Neural crest cell (in vitro differentiated cells): ENCODE data around the gene UTP4. TPM values are rescaled to one million over a fixed set of nuclear protein-coding genes. Genes with fewer than 3 reads are reported as not detected.

Source experiments
- DNase-seq: peaks from one replicate; pipeline ENCODE4 v3.0.0; 2021; ENCODE audit warnings: low read depth, mixed read lengths, low spot score
- H3K27ac Mint-ChIP-seq: one replicate; pipeline ENCODE4 v1.8.0; 2021; ENCODE audit warnings: mild to moderate bottlenecking, mixed read lengths; ENCODE audit not compliant: unreplicated experiment
- H3K27me3 Mint-ChIP-seq: 2 replicates; pipeline ENCODE4 v1.8.0; 2021; ENCODE audit warnings: low read depth, mild to moderate bottlenecking, mixed read lengths
- H3K36me3 Mint-ChIP-seq: 2 replicates; pipeline ENCODE4 v1.8.0; 2021; ENCODE audit warnings: low read depth, mild to moderate bottlenecking, mixed read lengths
- H3K4me1 Mint-ChIP-seq: 2 replicates; pipeline ENCODE4 v1.8.0; 2021; ENCODE audit warnings: mixed read lengths
- H3K4me3 Mint-ChIP-seq: one replicate; pipeline ENCODE4 v1.8.0; 2021; ENCODE audit warnings: mild to moderate bottlenecking, mixed read lengths
- H3K9me3 Mint-ChIP-seq: 2 replicates; pipeline ENCODE4 v1.8.0; 2021; ENCODE audit warnings: mixed read lengths
- total RNA-seq: library from RNA; stranded (reverse); gene quantifications from 2 replicates; pipeline ENCODE4 v1.2.1, GENCODE V29; 2021
- TF ChIP-seq, protein P1 (sequence below): fragments of 200-600 bp; sonication (generic); conservative IDR thresholded peaks from 2 replicates; pipeline ENCODE4 v1.5.0; 2021; ENCODE audit warnings: antibody characterized with exemption, mild to moderate bottlenecking

Gene UTP4
- total RNA-seq, 1 donor from 2014 or later = 78.5 TPM

DNA sequence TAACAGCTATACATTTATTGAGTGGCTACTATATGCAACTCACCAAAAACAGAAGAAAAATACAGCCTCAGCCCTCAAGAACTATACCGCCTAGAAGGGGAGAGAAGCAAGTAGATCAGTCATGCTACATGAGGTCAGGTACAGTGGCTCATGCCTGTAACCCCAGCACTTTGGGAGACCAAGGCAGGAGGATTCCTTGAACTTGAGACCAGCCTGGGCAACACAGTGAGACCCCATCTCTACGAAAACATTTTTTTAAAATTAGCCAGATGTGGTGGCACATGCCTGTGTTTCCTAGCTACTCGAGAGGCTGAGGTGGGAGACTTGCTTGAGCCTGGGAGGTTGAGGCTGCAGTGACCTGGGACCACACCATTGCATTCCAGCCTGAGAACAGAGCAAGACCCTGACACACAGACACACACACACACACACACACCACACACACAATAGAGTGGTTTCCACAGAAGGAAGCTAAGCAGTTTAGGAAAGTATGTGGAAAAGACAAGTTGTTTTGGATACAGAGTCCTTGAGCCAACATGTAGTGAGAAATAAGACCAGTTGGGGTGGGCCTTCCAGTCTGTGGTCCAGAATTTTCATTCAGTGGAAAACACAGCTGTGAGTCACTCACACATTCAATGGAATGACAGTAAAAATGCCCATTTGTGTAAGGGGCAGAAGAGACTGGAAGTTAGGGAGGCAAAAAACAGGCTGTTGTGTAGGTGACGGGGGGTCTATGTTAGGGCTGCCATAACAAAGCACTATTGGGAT is 43.8 kb downstream of the UTP4 start:
- no peak overlapping the region for H3K4me3 Mint-ChIP-seq

DNA sequence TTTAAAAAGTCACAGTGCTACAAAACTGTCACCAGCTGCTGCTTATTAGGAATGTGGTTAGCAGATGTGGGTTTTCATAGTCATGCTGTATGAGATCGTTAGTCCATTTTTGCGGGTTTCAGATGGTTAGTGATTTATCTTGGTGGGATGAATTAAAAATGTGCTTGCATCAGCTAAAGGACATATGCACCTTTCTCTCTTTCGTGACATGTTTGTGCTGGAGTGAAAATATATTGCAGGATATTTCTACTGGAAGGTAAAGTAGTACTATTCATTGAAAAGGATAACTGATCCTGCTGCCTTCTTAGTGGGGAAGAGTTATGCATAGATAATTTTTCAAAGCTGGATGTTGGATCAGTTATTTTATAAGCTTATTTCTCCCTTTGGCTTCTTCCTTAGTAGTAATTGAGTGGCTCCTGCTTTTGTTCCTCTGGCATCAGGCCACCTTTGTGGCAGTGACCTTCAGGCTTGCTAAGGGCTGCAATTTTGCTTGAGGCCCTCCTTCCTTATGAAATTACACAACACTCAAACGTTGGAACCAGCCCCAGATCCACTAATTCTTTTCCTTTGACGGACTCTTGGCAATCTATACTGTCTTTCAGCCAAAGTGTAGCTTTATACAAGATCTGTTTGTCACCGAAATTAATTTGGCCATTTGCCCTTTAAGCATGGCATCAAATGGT is 47.0 kb downstream of the UTP4 start:
- Mint-ChIP-seq H3K9me3 (no peaks in the 10 kb centered on the region), H3K36me3 (peaks cover 2% of the 10 kb centered on the region), H3K27me3 (no peaks in the 10 kb centered on the region), H3K4me3 (no peak overlapping the region), H3K4me1 (peaks cover 7% of the 10 kb centered on the region), H3K27ac (no peak overlapping the region)
- TF ChIP-seq, protein P1, sequence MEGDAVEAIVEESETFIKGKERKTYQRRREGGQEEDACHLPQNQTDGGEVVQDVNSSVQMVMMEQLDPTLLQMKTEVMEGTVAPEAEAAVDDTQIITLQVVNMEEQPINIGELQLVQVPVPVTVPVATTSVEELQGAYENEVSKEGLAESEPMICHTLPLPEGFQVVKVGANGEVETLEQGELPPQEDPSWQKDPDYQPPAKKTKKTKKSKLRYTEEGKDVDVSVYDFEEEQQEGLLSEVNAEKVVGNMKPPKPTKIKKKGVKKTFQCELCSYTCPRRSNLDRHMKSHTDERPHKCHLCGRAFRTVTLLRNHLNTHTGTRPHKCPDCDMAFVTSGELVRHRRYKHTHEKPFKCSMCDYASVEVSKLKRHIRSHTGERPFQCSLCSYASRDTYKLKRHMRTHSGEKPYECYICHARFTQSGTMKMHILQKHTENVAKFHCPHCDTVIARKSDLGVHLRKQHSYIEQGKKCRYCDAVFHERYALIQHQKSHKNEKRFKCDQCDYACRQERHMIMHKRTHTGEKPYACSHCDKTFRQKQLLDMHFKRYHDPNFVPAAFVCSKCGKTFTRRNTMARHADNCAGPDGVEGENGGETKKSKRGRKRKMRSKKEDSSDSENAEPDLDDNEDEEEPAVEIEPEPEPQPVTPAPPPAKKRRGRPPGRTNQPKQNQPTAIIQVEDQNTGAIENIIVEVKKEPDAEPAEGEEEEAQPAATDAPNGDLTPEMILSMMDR = no peak
- no peak for DNase-seq

More for the DNA sequence above, 43.8 kb downstream of the UTP4 start:
- H3K27me3 Mint-ChIP-seq = no peaks in the 10 kb centered on the region
- no peak for DNase-seq
- H3K36me3 Mint-ChIP-seq = no peaks in the 10 kb centered on the region
- no peak overlapping the region for H3K27ac Mint-ChIP-seq
- peaks cover 7% of the 10 kb centered on the region for H3K4me1 Mint-ChIP-seq
- TF ChIP-seq, protein P1 = no peak
- no peaks in the 10 kb centered on the region for H3K9me3 Mint-ChIP-seq

DNA sequence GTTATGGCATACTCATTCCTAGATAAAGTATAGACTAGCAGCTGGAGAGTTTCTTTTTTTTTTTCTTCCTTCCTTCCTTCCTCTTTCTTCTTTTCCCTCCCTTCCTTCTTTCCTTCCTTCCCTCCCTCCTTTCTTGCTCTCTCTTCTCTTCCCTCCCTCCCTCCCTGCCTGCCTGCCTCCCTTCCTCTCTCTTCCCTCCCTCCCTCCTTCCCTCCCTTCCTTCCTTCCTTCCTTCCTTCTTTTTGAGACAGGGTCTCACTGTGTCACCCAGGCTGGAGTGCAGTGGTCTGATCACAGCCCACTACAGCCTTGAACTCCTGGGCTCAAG is 47.5 kb downstream of the UTP4 start:
- no peaks in the 10 kb centered on the region for H3K9me3 Mint-ChIP-seq
- peaks cover 7% of the 10 kb centered on the region for H3K4me1 Mint-ChIP-seq
- H3K36me3 Mint-ChIP-seq = peaks cover 2% of the 10 kb centered on the region
- no peak for DNase-seq
- H3K27ac Mint-ChIP-seq = no peak overlapping the region
- H3K27me3 Mint-ChIP-seq = no peaks in the 10 kb centered on the region
- TF ChIP-seq, protein P1 = no peak
- H3K4me3 Mint-ChIP-seq = no peak overlapping the region

DNA sequence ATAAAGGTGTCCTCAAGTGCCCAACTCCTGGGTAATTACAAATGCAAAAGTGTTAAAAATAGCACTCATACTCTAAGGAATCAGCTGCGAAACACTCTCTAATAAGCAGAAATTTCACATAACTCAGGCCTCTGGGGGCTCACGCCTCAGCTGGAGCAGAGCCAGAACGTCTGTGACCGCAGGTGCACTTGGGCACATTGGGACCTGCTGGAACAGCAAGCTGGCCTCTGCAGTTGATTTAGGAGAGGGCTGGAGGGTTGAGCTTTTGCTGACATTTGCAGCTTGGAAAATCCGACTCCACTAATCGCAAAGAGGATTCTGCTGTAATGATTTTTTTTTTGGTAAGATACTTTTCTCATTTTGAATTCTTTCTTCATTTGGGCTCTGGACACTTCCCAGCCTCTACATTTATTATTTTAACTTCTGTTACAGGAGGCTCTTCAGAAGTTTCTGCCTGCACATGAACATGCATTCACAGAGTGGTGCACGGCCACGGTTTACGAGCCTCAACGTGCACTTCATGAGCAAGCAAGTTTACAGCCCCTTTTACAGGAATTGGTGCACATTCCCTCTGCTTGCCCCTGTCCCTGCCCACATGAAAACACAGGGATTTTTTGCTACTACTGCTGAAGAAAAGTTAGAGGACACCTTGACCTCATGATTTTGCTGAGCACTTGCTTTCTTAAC is 50.4 kb downstream of the UTP4 start:
- no peak overlapping the region for H3K4me3 Mint-ChIP-seq

More for the DNA sequence above, 50.4 kb downstream of the UTP4 start:
- no peak for DNase-seq
- peaks cover 15% of the 10 kb centered on the region for H3K4me1 Mint-ChIP-seq
- no peaks in the 10 kb centered on the region for H3K9me3 Mint-ChIP-seq
- H3K27me3 Mint-ChIP-seq = no peaks in the 10 kb centered on the region
- TF ChIP-seq, protein P1 = no peak
- no peak overlapping the region for H3K27ac Mint-ChIP-seq
- peaks cover 2% of the 10 kb centered on the region for H3K36me3 Mint-ChIP-seq
